GM12892 (cell line): Measurements from ENCODE around the gene LRP8.

Experiments used
- POLR2A ChIP-seq: IDR thresholded peaks from 2 replicates; pipeline ENCODE4 v1.6.1; 2011; ENCODE audit warnings: low read depth, low read length, control low read depth
- POLR2AphosphoS5 ChIP-seq: IDR thresholded peaks from 2 replicates; pipeline ENCODE4 v1.6.1; 2011; ENCODE audit warnings: low read depth, low read length, control low read depth

GRCh38 chr1:53367503-53368313 lies 39.8 kb upstream of the LRP8 start:
- peak; percentile 62 for TF ChIP-seq POLR2A
- TF ChIP-seq POLR2AphosphoS5: peak; percentile 57; the same call in 1 of the 2 replicates
